Body of pancreas (tissue), 4 donors: ENCODE measurements around the gene PTGDS. TPM values are rescaled to one million over a fixed set of nuclear protein-coding genes. Genes with fewer than 3 reads are reported as not detected.

Source experiments
- ATAC-seq: fragments of 150-250 bp; one replicate; pipeline ENCODE4 v1.9.1; 2016
- DNase-seq, 4 donors: peaks; one replicate each; pipeline ENCODE4 v3.0.0-alpha.2; 2019
- H3K27ac ChIP-seq, 4 donors: fragments of 200-600 bp; sonication (generic); 1 replicate in 3 of 4; 2 replicates in 1 of 4; pipeline versions ENCODE4 v1.5.1 to v1.6.1; 2016 to 2019; ENCODE audit warnings: mild to moderate bottlenecking in 1 of 4, mixed read lengths in 1 of 4, moderate library complexity in 1 of 4
- H3K27me3 ChIP-seq, 2 donors: fragments of 200-600 bp; sonication (generic); one replicate each; pipeline ENCODE4 v1.6.0; 2016; ENCODE audit warnings: mild to moderate bottlenecking in 1 of 2
- H3K36me3 ChIP-seq, 2 donors: fragments of 200-600 bp; sonication (generic); replicated peaks in 1 of 2; 2 replicates each; pipeline ENCODE4 v1.5.1; 2016; ENCODE audit warnings: low read depth in 2 of 2; ENCODE audit not compliant: insufficient read depth in 1 of 2
- H3K4me1 ChIP-seq: fragments of 200-600 bp; sonication (generic); one replicate; pipeline ENCODE4 v1.6.0; 2016
- H3K4me3 ChIP-seq, 2 donors: fragments of 200-600 bp; sonication (generic); 1 replicate in 1 of 2; 2 replicates in 1 of 2; pipeline ENCODE4 v1.5.1; 2016 to 2019
- H3K9me3 ChIP-seq, 3 donors: fragments of 200-600 bp; sonication (generic); 1 replicate in 2 of 3; 2 replicates in 1 of 3; pipeline ENCODE4 v1.5.1; 2016
- CTCF ChIP-seq, 7 experiments: fragments of 450-650 bp in 4 of 7; fragments of 200-600 bp in 3 of 7; sonication (generic) in 3 of 7; IDR thresholded peaks; one replicate each; pipeline ENCODE4 v1.5.1; 2016 to 2019; ENCODE audit warnings: antibody characterized with exemption in 7 of 7
- POLR2A ChIP-seq, 3 donors: fragments of 450-650 bp; IDR thresholded peaks; one replicate each; pipeline ENCODE4 v1.6.1; 2016; ENCODE audit warnings: antibody characterized with exemption in 3 of 3, mild to moderate bottlenecking in 2 of 3
- WGBS, 2 donors: methylation state at CpG; one replicate each; pipeline ENCODE4 v1.1.5; 2017; 5-methylcytosine and 5-hydroxymethylcytosine counted together
- intact Hi-C: fragments of 100-400 bp; cut with DNase I; formaldehyde crosslinking; loops from one replicate; pipeline ENCODE4 v1.15.1; 2023
- total RNA-seq, 2 donors: library from RNA; depleted of rRNA; stranded (reverse); fragments of >200 nt; gene quantifications; one replicate each; pipeline ENCODE4 v1.1.0, GENCODE V29; 2016

Gene PTGDS
- total RNA-seq, 2 donors from 2014 or later: 17.8 to 48.0 TPM

- ATAC-seq: no peak
- intact Hi-C loops: no loop called here
Observed at GRCh38 chr9:136996361-136997292, 19.3 kb downstream of the PTGDS start, which contains the start of gene CLIC3. CLIC3 (minus strand) TSS chr9:136996568; CDS start chr9:136996543, 25 bp downstream.

GRCh38 chr9:136997371-136997770 lies 20.1 kb downstream of the PTGDS start:
- intact Hi-C loops: no loop called here
- WGBS, 2 donors: 69 to 74% methylated on average over 5 to 10 of the region's 10 CpGs
- Histone ChIP-seq H3K27me3 (no peaks in the 10 kb centered on the region), H3K9me3 (no peaks in the 10 kb centered on the region), H3K36me3 (no peaks in the 10 kb centered on the region), H3K27ac (no peak overlapping the region), H3K4me3 (no peak overlapping the region), H3K4me1 (peaks cover 31% of the 10 kb centered on the region)
- no peak for TF ChIP-seq POLR2A (IDR thresholded peaks at IDR 0.05)
- no peak for TF ChIP-seq CTCF (IDR thresholded peaks at IDR 0.05)
- ATAC-seq (no peak), DNase-seq (no peak)

More at GRCh38 chr9:136996361-136997292, 19.3 kb downstream of the PTGDS start, which contains the start of gene CLIC3:
- H3K4me1 ChIP-seq: peaks cover 32% of the 10 kb centered on the region
- WGBS, 2 donors: 36% methylated on average over 16 to 35 of the region's 35 CpGs
- no peak within 1 kb of the TSS for H3K27ac ChIP-seq
- DNase-seq: peak in 1 of 4 donors; percentile 20
- no peak within 1 kb of the TSS for H3K4me3 ChIP-seq
- TF ChIP-seq CTCF (IDR thresholded peaks at IDR 0.05) (no peak), POLR2A (IDR thresholded peaks at IDR 0.05) (no peak)
- no peaks in the 10 kb centered on the region for H3K36me3 ChIP-seq
- H3K27me3 ChIP-seq: no peaks in the 10 kb centered on the region
- H3K9me3 ChIP-seq: no peaks in the 10 kb centered on the region

- intact Hi-C loops: no loop called here
- H3K36me3 ChIP-seq: no peaks in the 10 kb centered on the region
- TF ChIP-seq POLR2A (IDR thresholded peaks at IDR 0.05) (no peak), CTCF (IDR thresholded peaks at IDR 0.05) (no peak)
- no peak overlapping the region for H3K4me3 ChIP-seq
- no peak overlapping the region for H3K27ac ChIP-seq
- no peaks in the 10 kb centered on the region for H3K27me3 ChIP-seq
- WGBS, 2 donors: 65 to 73% methylated on average over 18 of the region's 18 CpGs
- H3K9me3 ChIP-seq: no peaks in the 10 kb centered on the region
- H3K4me1 ChIP-seq: peaks cover 28% of the 10 kb centered on the region
- DNase-seq (no peak), ATAC-seq (no peak)
Observed at GRCh38 chr9:136997830-136998234, 20.5 kb downstream of the PTGDS start.

- no peak for ATAC-seq
Observed at GRCh38 chr9:137000177-137000930, 23.1 kb downstream of the PTGDS start.

More at GRCh38 chr9:137000177-137000930, 23.1 kb downstream of the PTGDS start:
- H3K27me3 ChIP-seq: no peaks in the 10 kb centered on the region
- H3K4me1 ChIP-seq: peaks cover 14% of the 10 kb centered on the region
- 60 to 63% methylated on average over 8 to 9 of the region's 10 CpGs for WGBS, 2 donors
- no peaks in the 10 kb centered on the region for H3K36me3 ChIP-seq
- intact Hi-C loops: no loop called here
- no peak for DNase-seq
- H3K4me3 ChIP-seq: no peak overlapping the region
- H3K9me3 ChIP-seq: no peaks in the 10 kb centered on the region
- no peak for TF ChIP-seq POLR2A (IDR thresholded peaks at IDR 0.05)
- TF ChIP-seq CTCF (IDR thresholded peaks at IDR 0.05): no peak
- H3K27ac ChIP-seq: peak overlapping the region in 1 of 4 donors; percentile 42
